Measurements from ENCODE around the gene TNS1. TPM values are rescaled to one million over a fixed set of nuclear protein-coding genes. Genes with fewer than 3 reads are reported as not detected.

The TNS1 gene
- total RNA-seq, 1 experiment from 2014 or later, result 6.2 TPM

- ATAC-seq, result no peak
- ChIA-PET RAD21 (ENCODE audit: low non-redundant PET in 1 of 2, low total read pairs in 2 of 2, uncharacterized antibody in 2 of 2, unreplicated experiment in 2 of 2) (no interaction called here), CTCF (no interaction called here), POLR2A (no interaction called here)
- H3K9me2 ChIP-seq (ENCODE audit: insufficient read depth), result no peaks in the 10 kb centered on the region
- no peaks in the 10 kb centered on the region for H4K20me1 ChIP-seq (ENCODE audit: insufficient read depth)
- no peak overlapping the region for H3K27ac ChIP-seq (ENCODE audit: low read depth, low read length)
- TF ChIP-seq YY1 (IDR thresholded peaks at IDR 0.05; ENCODE audit: extremely low read depth, insufficient replicate concordance, low read depth, low read length), result no peak
- no peak for TF ChIP-seq MAX (IDR thresholded peaks at IDR 0.05)
- TF ChIP-seq CEBPB (IDR thresholded peaks at IDR 0.05; ENCODE audit: low read depth), result no peak
- TF ChIP-seq POLR2A (IDR thresholded peaks at IDR 0.05; ENCODE audit: borderline replicate concordance, extremely low read depth, insufficient read depth, insufficient read length), result no peak
- no peak for TF ChIP-seq RAD21 (IDR thresholded peaks at IDR 0.05; ENCODE audit: low read depth)
- no peak for TF ChIP-seq ZBTB33 (IDR thresholded peaks at IDR 0.05; ENCODE audit: extremely low read depth, insufficient replicate concordance, low read length)
- no peak for TF ChIP-seq ELF1 (IDR thresholded peaks at IDR 0.05; ENCODE audit: borderline replicate concordance, low read depth)
- no peak for TF ChIP-seq EZH2 (IDR thresholded peaks at IDR 0.05)
- TF ChIP-seq CBX3 (IDR thresholded peaks at IDR 0.05; ENCODE audit: low read depth), result no peak
- no peak for TF ChIP-seq ZNF274 (IDR thresholded peaks at IDR 0.05; ENCODE audit: low read depth, low read length)
- no peak for TF ChIP-seq EZH2phosphoT487 (IDR thresholded peaks at IDR 0.05; ENCODE audit: borderline replicate concordance)
- no peak for TF ChIP-seq POLR2AphosphoS5 (IDR thresholded peaks at IDR 0.05; ENCODE audit: low read depth, low read length)
- no peak for TF ChIP-seq CTCF (IDR thresholded peaks at IDR 0.05 in 2 of 3, conservative IDR thresholded peaks at IDR 0.05 in 1 of 3; ENCODE audit: borderline replicate concordance in 1 of 3, insufficient read depth in 1 of 3, low read depth in 2 of 3, low read length in 2 of 3)
- TF ChIP-seq REST (IDR thresholded peaks at IDR 0.05; ENCODE audit: low read depth), result no peak
- no peak for TF ChIP-seq SIN3A (IDR thresholded peaks at IDR 0.05; ENCODE audit: low read depth)
- no peak for TF ChIP-seq ATF3 (IDR thresholded peaks at IDR 0.05)
- no TSS peak for BruUV-seq (replicated peaks)
- no peak overlapping the region for H3K4me3 ChIP-seq (replicated peaks in 1 of 2; ENCODE audit: low read depth in 1 of 2, low read length in 2 of 2)
- H3K9me3 ChIP-seq (ENCODE audit: control insufficient read depth in 1 of 2, insufficient read depth in 1 of 2, low read depth in 1 of 2, low read length in 2 of 2), result no peaks in the 10 kb centered on the region
- no peak overlapping the region for H3K9ac ChIP-seq (ENCODE audit: low read length)
- no peaks in the 10 kb centered on the region for H3K27me3 ChIP-seq (ENCODE audit: insufficient read depth, low read length)
- peaks cover 0 to 10% of the 10 kb centered on the region in 2 experiments; a peak in 1 of 4 replicates for H3K4me1 ChIP-seq (ENCODE audit: control insufficient read depth in 1 of 2, insufficient read depth in 2 of 2, low read length in 2 of 2)
- intact Hi-C loops (cut with micrococcal nuclease), result no loop called here
- H3K4me2 ChIP-seq (ENCODE audit: low read length), result no peak overlapping the region
- H2AFZ ChIP-seq (ENCODE audit: low read depth, low read length, poor library complexity, severe bottlenecking), result no peak overlapping the region
- DNase-seq (ENCODE audit: low read depth, low spot score), result no peak
- H3K36me3 ChIP-seq (ENCODE audit: control insufficient read depth in 1 of 2, insufficient read depth in 2 of 2, low read length in 2 of 2), result no peaks in the 10 kb centered on the region
- no peaks in the 10 kb centered on the region for H3K79me2 ChIP-seq (ENCODE audit: insufficient read depth, low read length)
Measured at GRCh38 chr2:217922101-217923006, 80.4 kb downstream of the TNS1 start.

All from HCT116 (cell line).